ENCODE data around the gene TBC1D5.
"Not testable (repeated sequence)": the region's sequence is repeated elsewhere in the genome, so short reads cannot be mapped to it uniquely, and the experiment has no call there.

TBC1D5 gene

GRCh38 chr3:17709236-17709810 is 33.1 kb downstream of the TBC1D5 start:
- H3K4me3 ChIP-seq: no peak overlapping the region
- no peaks in the 10 kb centered on the region for H3K9me3 ChIP-seq (ENCODE audit: low read depth, low read length)
- no peak for TF ChIP-seq POLR2AphosphoS5 (IDR thresholded peaks at IDR 0.05; ENCODE audit: borderline replicate concordance, low read depth, low read length)
- no peak for TF ChIP-seq EZH2 (IDR thresholded peaks at IDR 0.05)
- no peak for TF ChIP-seq FOXP2 (optimal IDR thresholded peaks at IDR 0.05; ENCODE audit: control extremely low read depth, extremely low read length, insufficient read depth)
- H3K36me3 ChIP-seq (ENCODE audit: insufficient read depth, low read length): no peaks in the 10 kb centered on the region; the same call in 1 of the 2 replicates
- H3K9ac ChIP-seq (ENCODE audit: insufficient read length): no peak overlapping the region
- H3K27ac ChIP-seq: no peak overlapping the region
- no peak for DNase-seq (ENCODE audit: low read depth, low spot score)

- TF ChIP-seq FOXP2 (optimal IDR thresholded peaks at IDR 0.05; ENCODE audit: control extremely low read depth, extremely low read length, insufficient read depth): no peak
- no peak for TF ChIP-seq POLR2AphosphoS5 (IDR thresholded peaks at IDR 0.05; ENCODE audit: borderline replicate concordance, low read depth, low read length)
- TF ChIP-seq EZH2 (IDR thresholded peaks at IDR 0.05): no peak
- DNase-seq (ENCODE audit: low read depth, low spot score): no peak
- H3K9ac ChIP-seq (ENCODE audit: insufficient read length): no peak overlapping the region
Observed at GRCh38 chr3:17707813-17708543, 34.5 kb downstream of the TBC1D5 start.

GRCh38 chr3:17705991-17706390 is 36.4 kb downstream of the TBC1D5 start:
- not testable (repeated sequence) for DNase-seq (ENCODE audit: low read depth, low spot score); H3K27ac ChIP-seq; H3K4me3 ChIP-seq; H3K36me3 ChIP-seq (ENCODE audit: insufficient read depth, low read length); H3K9ac ChIP-seq (ENCODE audit: insufficient read length); H3K9me3 ChIP-seq (ENCODE audit: low read depth, low read length)

More at GRCh38 chr3:17707813-17708543, 34.5 kb downstream of the TBC1D5 start:
- H3K4me3 ChIP-seq: no peak overlapping the region
- no peak overlapping the region for H3K27ac ChIP-seq
- no peaks in the 10 kb centered on the region for H3K9me3 ChIP-seq (ENCODE audit: low read depth, low read length)
- H3K36me3 ChIP-seq (ENCODE audit: insufficient read depth, low read length): no peaks in the 10 kb centered on the region

- not testable (repeated sequence) for H3K4me3 ChIP-seq; DNase-seq (ENCODE audit: low read depth, low spot score); H3K9me3 ChIP-seq (ENCODE audit: low read depth, low read length); H3K9ac ChIP-seq (ENCODE audit: insufficient read length); H3K36me3 ChIP-seq (ENCODE audit: insufficient read depth, low read length); H3K27ac ChIP-seq
Observed at GRCh38 chr3:17699815-17700214, 42.6 kb downstream of the TBC1D5 start.

- H3K4me3 ChIP-seq; H3K9ac ChIP-seq (ENCODE audit: insufficient read length); H3K36me3 ChIP-seq (ENCODE audit: insufficient read depth, low read length); DNase-seq (ENCODE audit: low read depth, low spot score); H3K9me3 ChIP-seq (ENCODE audit: low read depth, low read length); H3K27ac ChIP-seq: not testable (repeated sequence)
Observed at GRCh38 chr3:17695665-17696064, 46.8 kb downstream of the TBC1D5 start.

- DNase-seq (ENCODE audit: low read depth, low spot score); H3K9ac ChIP-seq (ENCODE audit: insufficient read length); H3K27ac ChIP-seq; H3K9me3 ChIP-seq (ENCODE audit: low read depth, low read length); H3K4me3 ChIP-seq; H3K36me3 ChIP-seq (ENCODE audit: insufficient read depth, low read length): not testable (repeated sequence)
Observed at GRCh38 chr3:17693670-17693999, 48.8 kb downstream of the TBC1D5 start.

- not testable (repeated sequence) for H3K27ac ChIP-seq; H3K9me3 ChIP-seq (ENCODE audit: low read depth, low read length); H3K4me3 ChIP-seq; DNase-seq (ENCODE audit: low read depth, low spot score); H3K9ac ChIP-seq (ENCODE audit: insufficient read length); H3K36me3 ChIP-seq (ENCODE audit: insufficient read depth, low read length)
Observed at GRCh38 chr3:17692846-17693669, 49.4 kb downstream of the TBC1D5 start.

- Histone ChIP-seq H3K27ac (no peak overlapping the region), H3K9ac (ENCODE audit: insufficient read length) (no peak overlapping the region), H3K36me3 (ENCODE audit: insufficient read depth, low read length) (no peaks in the 10 kb centered on the region), H3K9me3 (ENCODE audit: low read depth, low read length) (no peaks in the 10 kb centered on the region), H3K4me3 (no peak overlapping the region)
- no peak for TF ChIP-seq FOXP2 (optimal IDR thresholded peaks at IDR 0.05; ENCODE audit: control extremely low read depth, extremely low read length, insufficient read depth)
- no peak for TF ChIP-seq EZH2 (IDR thresholded peaks at IDR 0.05)
- TF ChIP-seq POLR2AphosphoS5 (IDR thresholded peaks at IDR 0.05; ENCODE audit: borderline replicate concordance, low read depth, low read length): no peak
- DNase-seq (ENCODE audit: low read depth, low spot score): no peak
Observed at GRCh38 chr3:17687566-17687965, 54.9 kb downstream of the TBC1D5 start.

- Histone ChIP-seq H3K4me3 (no peak overlapping the region), H3K36me3 (ENCODE audit: insufficient read depth, low read length) (no peaks in the 10 kb centered on the region), H3K27ac (no peak overlapping the region), H3K9me3 (ENCODE audit: low read depth, low read length) (no peaks in the 10 kb centered on the region), H3K9ac (ENCODE audit: insufficient read length) (no peak overlapping the region)
- TF ChIP-seq EZH2 (IDR thresholded peaks at IDR 0.05) (no peak), POLR2AphosphoS5 (IDR thresholded peaks at IDR 0.05; ENCODE audit: borderline replicate concordance, low read depth, low read length) (no peak), FOXP2 (optimal IDR thresholded peaks at IDR 0.05; ENCODE audit: control extremely low read depth, extremely low read length, insufficient read depth) (no peak)
- DNase-seq (ENCODE audit: low read depth, low spot score): no peak
Observed at GRCh38 chr3:17686613-17687012, 55.8 kb downstream of the TBC1D5 start.
